GM12801 (cell line): Measurements from ENCODE around the gene SLC25A43.

Experiments used
- CTCF ChIP-seq: IDR thresholded peaks from one replicate; pipeline ENCODE4 v1.5.1; 2011; ENCODE audit warnings: control low read depth; ENCODE audit not compliant: insufficient read length; ENCODE audit errors: extremely low read depth

The SLC25A43 gene

GRCh38 chrX:119486745-119487144 lies 87.6 kb downstream of the SLC25A43 start:
- TF ChIP-seq CTCF = no peak

DNA sequence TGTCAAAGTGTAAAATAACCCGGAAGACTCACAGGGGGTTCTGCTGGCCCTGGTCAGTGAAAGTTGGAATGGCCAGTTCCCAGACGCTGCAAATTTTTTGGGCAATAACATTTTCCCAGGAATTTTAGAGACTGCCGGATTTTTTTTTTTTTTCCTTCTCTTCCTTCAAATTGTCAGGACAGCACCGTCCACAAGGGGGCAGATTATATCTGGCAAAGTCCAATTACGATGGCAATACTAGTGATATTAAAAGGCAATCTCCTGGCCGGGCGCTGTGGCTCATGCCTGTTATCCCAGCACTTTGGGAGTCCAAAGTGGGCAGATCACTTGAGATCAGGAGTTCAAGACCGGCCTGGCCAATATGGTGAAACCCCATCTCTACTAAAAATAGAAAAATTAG lies 89.6 kb downstream of the SLC25A43 start:
- no peak for TF ChIP-seq CTCF

GRCh38 chrX:119489212-119490074 lies 90.3 kb downstream of the SLC25A43 start:
- TF ChIP-seq CTCF = no peak

GRCh38 chrX:119492463-119492862 lies 93.3 kb downstream of the SLC25A43 start:
- TF ChIP-seq CTCF = no peak

DNA sequence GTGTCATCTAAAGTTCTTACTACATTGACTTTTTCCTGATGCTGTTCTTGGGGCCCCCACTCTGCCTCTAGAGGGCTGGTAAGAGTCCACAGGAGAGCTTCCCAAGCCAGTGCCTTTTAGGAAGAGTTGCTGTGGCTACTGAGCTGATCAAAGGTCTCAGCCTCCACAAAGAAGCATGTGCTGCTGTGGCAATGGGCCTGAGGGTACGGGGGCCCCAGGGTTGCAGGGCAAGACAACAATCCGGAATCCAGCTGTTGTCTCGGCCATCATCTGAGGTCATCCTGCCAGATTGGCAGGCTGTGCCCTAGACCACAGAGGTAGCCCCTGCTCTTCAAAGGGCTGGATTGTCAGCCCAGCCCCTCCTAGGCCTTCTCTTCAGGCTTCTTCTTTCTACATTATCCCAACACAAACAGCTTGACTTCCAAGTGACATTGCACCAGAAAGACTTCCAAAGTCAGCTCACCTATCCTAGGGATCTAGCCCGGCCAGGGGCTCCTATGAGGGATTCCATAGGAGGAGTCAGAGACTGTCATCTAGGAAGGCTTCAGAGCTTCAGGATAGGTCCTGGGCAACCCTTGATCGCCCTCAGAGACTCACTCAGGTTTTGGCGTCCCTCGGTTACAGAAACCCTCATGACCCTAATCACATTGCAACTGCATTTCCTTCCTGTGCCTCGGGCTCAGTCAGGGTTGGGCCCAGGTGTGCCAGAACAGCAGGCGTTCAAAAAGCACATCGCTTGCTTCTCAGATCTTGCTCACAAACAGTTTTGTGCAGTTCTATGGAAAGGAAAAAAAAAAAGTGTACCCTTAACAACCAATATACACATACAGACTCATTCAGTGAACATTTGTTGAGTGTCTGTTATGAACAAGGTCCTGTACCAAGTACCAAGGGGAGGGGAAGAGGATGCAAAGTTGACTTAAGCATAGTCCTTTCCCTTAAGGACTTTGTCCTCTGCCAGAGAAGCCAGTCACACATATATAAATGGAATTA lies 96.9 kb downstream of the SLC25A43 start:
- no peak for TF ChIP-seq CTCF

DNA sequence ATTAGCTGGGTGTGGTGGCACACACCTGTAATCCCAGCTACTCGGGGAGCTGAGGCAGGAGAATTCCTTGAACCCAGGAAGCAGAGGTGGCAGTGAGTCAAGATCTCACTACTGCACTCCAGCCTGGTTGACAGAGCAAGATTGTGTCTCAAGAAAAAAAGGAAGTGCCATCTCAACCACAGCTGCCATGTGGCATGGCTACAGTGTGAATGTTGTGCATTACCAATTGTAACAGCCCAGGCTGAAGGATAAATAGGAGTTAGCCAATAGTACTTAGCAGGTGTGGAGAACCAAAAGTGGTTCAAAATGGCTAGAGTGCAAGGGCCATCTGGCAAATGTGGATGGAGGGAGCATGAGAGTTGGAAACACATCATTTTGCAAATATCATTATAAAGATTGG lies 98.0 kb downstream of the SLC25A43 start:
- TF ChIP-seq CTCF = no peak
